B cell (primary cell): ENCODE results near the gene CDHR3.

Experiments used
- EZH2 ChIP-seq: IDR thresholded peaks from 2 replicates; pipeline ENCODE4 v1.6.1; 2012; ENCODE audit warnings: borderline replicate concordance, low read depth, mild to moderate bottlenecking, moderate library complexity, low read length; ENCODE audit not compliant: insufficient read depth, poor library complexity, severe bottlenecking
- TF ChIP-seq, protein P1 (sequence below): fragments of 200-600 bp; IDR thresholded peaks from one replicate; pipeline ENCODE4 v1.8.0; 2022; ENCODE audit warnings: antibody characterized with exemption, mild to moderate bottlenecking

DNA sequence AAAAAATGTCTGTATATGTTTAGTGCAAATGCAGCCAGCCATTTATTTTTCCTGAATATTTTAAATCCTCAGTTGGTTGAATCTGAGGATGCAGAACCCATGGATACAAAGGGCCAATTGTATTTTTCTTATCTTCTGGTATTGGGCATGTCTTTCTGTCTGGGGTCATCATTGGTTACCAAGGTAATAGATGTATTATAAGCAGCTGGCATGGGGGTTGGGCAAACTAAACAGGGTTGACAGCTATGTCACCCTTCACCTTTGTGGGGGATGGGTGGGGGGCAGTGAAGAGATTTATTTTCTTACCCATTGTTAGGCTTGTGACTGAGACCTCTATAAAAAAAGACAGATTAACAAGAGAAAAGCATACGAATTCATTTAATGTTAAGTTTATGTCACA, 38.8 kb downstream of the CDHR3 start:
- TF ChIP-seq EZH2: no peak
- TF ChIP-seq, protein P1, sequence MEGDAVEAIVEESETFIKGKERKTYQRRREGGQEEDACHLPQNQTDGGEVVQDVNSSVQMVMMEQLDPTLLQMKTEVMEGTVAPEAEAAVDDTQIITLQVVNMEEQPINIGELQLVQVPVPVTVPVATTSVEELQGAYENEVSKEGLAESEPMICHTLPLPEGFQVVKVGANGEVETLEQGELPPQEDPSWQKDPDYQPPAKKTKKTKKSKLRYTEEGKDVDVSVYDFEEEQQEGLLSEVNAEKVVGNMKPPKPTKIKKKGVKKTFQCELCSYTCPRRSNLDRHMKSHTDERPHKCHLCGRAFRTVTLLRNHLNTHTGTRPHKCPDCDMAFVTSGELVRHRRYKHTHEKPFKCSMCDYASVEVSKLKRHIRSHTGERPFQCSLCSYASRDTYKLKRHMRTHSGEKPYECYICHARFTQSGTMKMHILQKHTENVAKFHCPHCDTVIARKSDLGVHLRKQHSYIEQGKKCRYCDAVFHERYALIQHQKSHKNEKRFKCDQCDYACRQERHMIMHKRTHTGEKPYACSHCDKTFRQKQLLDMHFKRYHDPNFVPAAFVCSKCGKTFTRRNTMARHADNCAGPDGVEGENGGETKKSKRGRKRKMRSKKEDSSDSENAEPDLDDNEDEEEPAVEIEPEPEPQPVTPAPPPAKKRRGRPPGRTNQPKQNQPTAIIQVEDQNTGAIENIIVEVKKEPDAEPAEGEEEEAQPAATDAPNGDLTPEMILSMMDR: no peak
